DMS 273 (cell line): ENCODE data around the gene RPL6.

Experiments
- DNase-seq: peaks from one replicate; lab custom pipeline; 2025; ENCODE audit not compliant: unreplicated experiment; lab: John Stamatoyannopoulos, UW

The RPL6 gene

DNA sequence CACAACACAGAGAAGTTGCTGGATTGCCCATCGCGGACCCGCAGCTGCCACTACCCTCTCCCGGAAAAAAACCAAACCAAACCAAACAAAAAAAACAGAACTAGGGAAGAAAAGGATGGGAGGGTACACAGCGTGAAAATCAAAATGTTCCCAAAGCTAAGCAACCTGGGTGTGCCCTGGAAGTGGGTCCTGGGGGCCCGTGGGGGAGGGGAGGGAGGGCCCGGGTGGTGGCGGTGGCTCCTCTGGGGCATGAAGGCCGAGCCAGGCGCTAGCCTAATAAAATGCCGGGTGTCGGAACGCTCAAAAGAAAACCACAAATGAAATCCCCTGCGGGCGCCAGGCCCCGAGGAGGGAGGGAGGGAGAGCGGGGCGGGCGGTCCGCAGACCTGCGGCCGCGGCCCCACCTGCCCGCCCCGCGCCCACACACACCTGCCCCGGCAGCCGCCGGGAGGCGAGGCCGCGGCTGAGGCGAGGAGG lies 28.0 kb downstream of the RPL6 start:
- peak; percentile 57 for DNase-seq

DNA sequence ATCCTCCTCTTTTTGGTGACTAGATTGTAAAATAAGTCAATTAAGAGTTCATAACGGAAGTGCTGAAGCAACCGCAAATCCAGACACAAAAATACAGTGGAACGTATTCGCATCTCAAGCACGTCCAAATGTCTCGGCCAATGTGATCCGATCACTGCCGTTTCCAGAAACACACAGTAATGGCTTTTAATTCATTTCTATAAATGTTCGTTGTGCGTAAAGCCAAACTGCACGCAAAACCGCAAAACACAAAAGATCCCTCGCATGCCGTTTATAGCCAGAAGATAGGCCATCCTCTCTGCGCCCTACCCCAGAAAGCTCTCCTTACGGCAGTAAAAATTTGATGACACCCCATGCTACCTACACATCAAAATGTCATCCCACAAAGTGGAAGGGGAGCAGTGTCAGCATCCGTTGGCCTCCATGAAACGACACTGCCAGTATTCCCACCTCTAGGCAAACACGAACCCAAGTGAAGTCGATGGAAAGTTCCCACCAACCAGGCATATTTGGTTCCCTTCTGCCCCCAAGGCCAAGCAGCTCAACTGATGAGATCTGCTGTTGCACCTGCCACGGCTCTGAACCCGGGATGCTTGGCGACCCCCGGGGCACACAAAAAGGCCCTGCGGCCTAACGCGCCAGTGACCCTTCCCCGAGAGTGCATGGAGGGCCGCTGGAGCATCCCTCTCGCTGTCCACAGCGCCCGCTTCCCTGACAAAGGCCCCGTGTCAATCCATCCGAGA lies 28.6 kb downstream of the RPL6 start:
- peak; percentile 15 for DNase-seq

GRCh38 chr12:112375105-112375504 lies 34.3 kb downstream of the RPL6 start:
- DNase-seq, result no peak

DNA sequence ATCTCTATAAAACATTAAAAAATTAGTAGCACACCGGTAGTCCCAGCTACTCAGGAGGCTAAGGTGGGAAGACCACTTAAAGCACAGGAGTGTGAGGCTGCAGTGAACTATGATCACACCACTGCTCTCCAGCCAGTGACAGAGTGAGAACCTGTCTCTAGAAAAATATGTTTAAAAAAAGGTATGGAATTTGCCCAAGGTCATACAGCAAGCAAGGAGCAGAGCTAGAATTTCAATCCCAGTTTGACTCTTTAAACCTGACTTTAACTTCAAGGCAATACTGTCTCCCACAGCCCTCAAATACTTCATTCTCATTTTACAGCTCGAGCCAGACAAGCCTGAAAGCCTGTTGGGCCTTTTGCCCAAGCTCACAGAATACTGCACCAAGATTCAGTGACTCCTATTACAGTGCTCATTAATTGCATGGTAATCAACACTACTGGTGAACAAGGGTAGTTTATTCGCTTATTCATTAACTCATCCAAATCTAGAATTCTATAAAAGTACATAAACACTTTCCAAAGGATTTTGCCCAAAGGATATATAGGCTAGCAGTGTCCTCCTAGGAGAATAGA lies 35.2 kb downstream of the RPL6 start:
- no peak for DNase-seq

- no peak for DNase-seq
Measured at GRCh38 chr12:112370868-112371510, 38.4 kb downstream of the RPL6 start.

GRCh38 chr12:112370199-112370598 lies 39.2 kb downstream of the RPL6 start:
- DNase-seq, result no peak

DNA sequence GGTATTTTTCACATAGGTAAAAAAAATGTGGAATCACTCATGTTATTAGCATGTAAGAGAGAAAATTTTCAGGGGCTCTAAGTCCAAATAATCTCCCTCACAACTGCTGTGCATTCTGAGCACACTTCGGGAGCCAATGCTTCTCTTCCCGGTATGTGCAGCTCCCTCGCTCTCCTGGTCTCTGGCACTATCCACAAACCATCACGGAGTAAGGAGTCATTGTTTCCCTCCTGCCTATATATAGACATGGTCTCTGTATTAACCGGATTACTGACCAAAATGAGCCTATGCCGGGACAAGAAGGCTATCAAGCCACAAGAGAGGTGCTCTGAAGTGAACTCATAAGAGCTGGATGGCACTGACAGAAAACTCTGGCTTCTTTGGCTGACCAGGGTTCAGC lies 40.5 kb downstream of the RPL6 start:
- DNase-seq, result no peak

GRCh38 chr12:112367965-112368364 lies 41.4 kb downstream of the RPL6 start:
- no peak for DNase-seq

GRCh38 chr12:112362310-112362709 lies 47.1 kb downstream of the RPL6 start:
- DNase-seq, result no peak

DNA sequence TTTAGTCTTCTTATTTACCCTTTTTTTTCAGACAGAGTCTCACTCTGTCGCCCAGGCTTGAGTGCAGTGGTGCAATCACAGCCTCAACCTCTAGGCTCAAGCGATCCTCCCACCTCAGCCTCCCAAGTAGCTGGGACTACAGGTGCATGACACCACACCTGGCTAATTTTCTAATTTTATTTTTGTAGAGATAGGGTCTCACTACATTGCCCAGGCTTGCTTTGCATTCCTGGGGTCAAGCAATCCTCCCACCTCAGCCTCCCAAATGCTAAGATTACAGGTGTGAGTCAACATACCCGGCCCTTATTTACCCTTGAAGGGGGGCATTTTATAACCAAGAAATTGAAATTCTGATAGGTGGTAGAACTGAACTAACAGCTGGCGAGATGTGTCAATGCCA lies 48.1 kb downstream of the RPL6 start:
- DNase-seq, result no peak

DNA sequence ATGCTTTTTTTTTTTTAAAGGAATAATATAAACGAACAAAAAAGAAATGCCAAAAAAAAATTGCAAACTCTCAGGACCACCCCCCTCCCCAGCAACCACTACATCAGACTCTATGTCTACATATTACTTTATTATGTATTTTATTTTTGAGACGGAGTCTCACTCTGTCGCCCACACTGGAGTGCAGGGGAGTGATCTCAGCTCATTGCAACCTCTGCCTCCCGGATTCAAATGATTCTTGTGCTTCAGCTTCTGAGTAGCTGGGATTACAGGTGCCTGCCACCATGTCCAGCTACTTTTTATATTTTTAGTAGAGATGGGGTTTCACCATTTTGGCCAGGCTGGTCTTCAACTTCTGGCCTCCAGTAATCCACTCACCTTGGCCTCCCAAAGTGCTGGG lies 50.1 kb downstream of the RPL6 start:
- no peak for DNase-seq

- DNase-seq, result no peak
Measured at GRCh38 chr12:112357214-112357613, 52.2 kb downstream of the RPL6 start.
